SK-N-MC (cell line): ENCODE results near the gene ADGRA1.

Experiments used
- EZH2 ChIP-seq: fragments of 200-600 bp; sonication (generic); IDR thresholded peaks from one replicate; pipeline ENCODE4 v1.6.1; 2017; ENCODE audit warnings: antibody characterized with exemption
- FOXP2 ChIP-seq: optimal IDR thresholded peaks from 2 replicates; pipeline ENCODE3; 2011; ENCODE audit warnings: mild to moderate bottlenecking, moderate library complexity; ENCODE audit not compliant: insufficient read depth; ENCODE audit errors: extremely low read length, control extremely low read depth
- POLR2AphosphoS5 ChIP-seq: IDR thresholded peaks from 2 replicates; pipeline ENCODE4 v1.6.1; 2012; ENCODE audit warnings: mild to moderate bottlenecking, low read depth, low read length, borderline replicate concordance

DNA sequence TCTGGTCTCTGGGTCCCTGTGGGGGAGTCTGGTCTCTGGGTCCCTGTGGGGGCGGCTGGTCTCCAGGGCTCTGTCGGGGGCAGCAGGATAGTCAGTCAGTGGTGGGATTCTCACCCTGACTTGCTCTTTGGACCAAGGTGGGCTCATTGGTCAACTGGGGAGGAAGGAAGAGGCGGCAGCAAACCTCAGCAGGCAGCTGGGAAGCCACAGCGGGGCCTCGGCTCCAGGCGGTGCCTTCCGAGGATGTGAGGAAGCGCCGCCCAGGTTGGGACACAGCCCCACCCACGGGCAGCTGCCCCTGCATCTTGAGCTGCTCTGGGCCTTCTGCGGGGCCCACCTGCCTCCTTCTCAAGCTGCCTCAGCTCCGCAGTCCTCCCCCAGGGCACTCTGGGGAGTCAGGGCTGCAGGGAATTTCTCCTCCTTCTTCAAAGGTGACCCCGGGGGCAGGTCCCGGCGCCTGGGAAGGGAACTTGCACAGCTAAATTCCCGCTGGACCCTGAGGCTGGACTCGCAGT is 51.9 kb downstream of the ADGRA1 start:
- no peak for TF ChIP-seq POLR2AphosphoS5
- TF ChIP-seq EZH2, result no peak
- no peak for TF ChIP-seq FOXP2
